Spleen (tissue), 11 donors: Measurements from ENCODE around the gene SELENOP. TPM values are rescaled to one million over a fixed set of nuclear protein-coding genes. Genes with fewer than 3 reads are reported as not detected.

ENCODE experiments used
- DNase-seq: peaks from one replicate; pipeline ENCODE4 v3.0.0-alpha.2; 2020
- H3K27ac ChIP-seq, 8 donors: fragments of 200-600 bp; sonication (generic) in 7 of 8; 1 replicate in 4 of 8; 2 replicates in 4 of 8; pipeline versions ENCODE4 v1.5.0 to v1.8.0; 2016 to 2021; ENCODE audit warnings: inconsistent platforms in 4 of 8, mild to moderate bottlenecking in 4 of 8, moderate library complexity in 1 of 8
- H3K27me3 ChIP-seq, 7 donors: fragments of 200-600 bp; sonication (generic) in 6 of 7; replicated peaks in 1 of 7; 1 replicate in 4 of 7; 2 replicates in 3 of 7; pipeline versions ENCODE4 v1.5.0 to v1.8.0; 2016 to 2021; ENCODE audit warnings: inconsistent platforms in 3 of 7, mild to moderate bottlenecking in 1 of 7
- H3K36me3 ChIP-seq, 6 donors: fragments of 200-600 bp; sonication (generic) in 5 of 6; 1 replicate in 4 of 6; 2 replicates in 2 of 6; pipeline versions ENCODE4 v1.5.0 to v1.8.0; 2016 to 2021; ENCODE audit warnings: inconsistent platforms in 2 of 6
- H3K4me1 ChIP-seq, 6 donors: fragments of 200-600 bp; sonication (generic) in 5 of 6; 1 replicate in 3 of 6; 2 replicates in 3 of 6; pipeline versions ENCODE4 v1.5.0 to v1.8.0; 2016 to 2021; ENCODE audit warnings: inconsistent platforms in 3 of 6
- H3K4me3 ChIP-seq, 8 donors: fragments of 200-600 bp; sonication (generic) in 7 of 8; 1 replicate in 4 of 8; 2 replicates in 4 of 8; pipeline versions ENCODE4 v1.5.0 to v1.8.0; 2016 to 2021; ENCODE audit warnings: inconsistent platforms in 4 of 8, mild to moderate bottlenecking in 4 of 8, moderate library complexity in 2 of 8
- H3K9me3 ChIP-seq, 8 donors: fragments of 200-600 bp; sonication (generic) in 7 of 8; 1 replicate in 4 of 8; 2 replicates in 4 of 8; pipeline versions ENCODE4 v1.5.0 to v1.8.0; 2016 to 2021; ENCODE audit warnings: inconsistent platforms in 4 of 8
- CTCF ChIP-seq, 11 experiments: fragments of 200-600 bp in 7 of 11; fragments of 450-650 bp in 4 of 11; sonication (generic) in 4 of 11; IDR thresholded peaks in 8 of 11; conservative IDR thresholded peaks in 3 of 11; 1 replicate in 7 of 11; 2 replicates in 4 of 11; pipeline versions ENCODE4 v1.4.0 to v1.8.0; 2016 to 2021; ENCODE audit warnings: antibody characterized with exemption in 11 of 11, inconsistent platforms in 4 of 11, mild to moderate bottlenecking in 1 of 11
- POLR2A ChIP-seq, 3 donors: fragments of 450-650 bp; IDR thresholded peaks; one replicate each; pipeline ENCODE4 v1.5.1; 2017; ENCODE audit warnings: antibody characterized with exemption in 3 of 3, mild to moderate bottlenecking in 1 of 3
- POLR2AphosphoS5 ChIP-seq, 3 donors: sonication (generic); formaldehyde crosslinking; IDR thresholded peaks; one replicate each; pipeline ENCODE4 v1.5.1; 2017; ENCODE audit warnings: antibody characterized with exemption in 3 of 3
- WGBS, 5 donors: extraction: QIAGEN DNeasy Blood & Tissue Kit in 3 of 5; methylation state at CpG; one replicate each; pipeline versions ENCODE4 v1.1.5 to v1.1.7; 2013 to 2018; 5-methylcytosine and 5-hydroxymethylcytosine counted together
- intact Hi-C: fragments of 100-400 bp; cut with DNase I; formaldehyde crosslinking; loops from one replicate; pipeline ENCODE4 v1.15.0; 2023; ENCODE audit warnings: low total_unique reads
- polyA plus RNA-seq, 3 donors: library from polyadenylated mRNA; stranded (reverse); fragments of 200-250 nt; gene quantifications; one replicate each; pipeline ENCODE4 v1.2.1, GENCODE V29; 2013
- total RNA-seq, 7 donors: library from RNA; depleted of rRNA in 3 of 7; stranded (reverse); fragments of >200 nt in 3 of 7; fragmentation: NEBNext Ultra II Directional in 4 of 7; extraction: Animal tissue kit (Norgen Biotek cat#: 25700) in 4 of 7; gene quantifications; one replicate each; pipeline versions ENCODE4 v1.1.0 to v1.2.1, GENCODE V29; 2016 to 2021
- donor health status: healthy with polysubstance abuse.
- donor health status: DM: no; HTN: no; CAD: no; lungs with moderate emphysema.
- donor health status: DM: no; HTN: no; CAD: no.
- donor health status: Bipolar disorder and iron deficiency.
- donor health status: healthy.
- donor health status: DM: no; HTN: no; CAD: no.
- donor health status: DM: yes; HTN: yes; CAD: no.

SELENOP gene
- total and polyA plus RNA-seq, 10 donors = 98.7 to 2,596 (median 950) TPM

- H3K36me3 ChIP-seq = peaks cover 0 to 67% (median 22%) of the 10 kb centered on the region in 6 donors
- no peak overlapping the region for H3K4me3 ChIP-seq
- DNase-seq = no peak
- TF ChIP-seq CTCF (IDR thresholded peaks at IDR 0.05 in 8 of 11, conservative IDR thresholded peaks at IDR 0.05 in 3 of 11) (no peak), POLR2A (IDR thresholded peaks at IDR 0.05) (no peak), POLR2AphosphoS5 (IDR thresholded peaks at IDR 0.05) (peak in 1 of 3 donors; percentile 78)
- H3K4me1 ChIP-seq = peaks cover 0 to under 1% (median 0%) of the 10 kb centered on the region in 6 donors
- WGBS, 5 donors = 85 to 90% (median 90%) methylated on average over 8 of the region's 8 CpGs
- intact Hi-C loops = no loop called here
- no peaks in the 10 kb centered on the region for H3K27me3 ChIP-seq
- peaks cover 0 to 11% (median 0%) of the 10 kb centered on the region in 8 donors for H3K9me3 ChIP-seq
- no peak overlapping the region for H3K27ac ChIP-seq
Observed at GRCh38 chr5:42800748-42801330, 10.9 kb downstream of the SELENOP start.

DNA sequence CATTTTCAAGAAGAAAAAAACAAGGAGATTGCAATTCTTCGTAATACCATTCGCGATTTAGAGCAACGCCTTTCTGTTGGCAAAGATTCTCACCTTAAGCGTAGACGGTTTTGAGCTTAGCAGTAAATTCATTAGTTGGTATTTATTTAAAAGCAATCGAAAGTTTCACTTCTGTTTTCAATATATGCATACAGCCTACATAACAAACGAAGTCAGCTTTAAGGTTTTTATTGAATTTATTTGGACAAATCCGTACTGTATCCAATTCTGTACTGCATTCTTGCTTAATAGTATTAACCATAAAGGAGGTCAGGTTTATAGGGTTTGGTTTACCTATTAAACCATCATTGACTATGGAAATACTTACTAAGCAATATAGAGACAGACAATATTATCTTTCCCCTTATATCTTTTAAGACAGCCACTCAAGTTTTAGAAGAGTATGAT is 12.0 kb downstream of the SELENOP start:
- H3K27me3 ChIP-seq = no peaks in the 10 kb centered on the region
- peaks cover 0 to 11% (median under 1%) of the 10 kb centered on the region in 8 donors for H3K9me3 ChIP-seq
- intact Hi-C loops = no loop called here
- H3K4me3 ChIP-seq = no peak overlapping the region
- 82 to 94% (median 91%) methylated on average over 9 of the region's 9 CpGs for WGBS, 5 donors
- no peak for DNase-seq
- TF ChIP-seq POLR2AphosphoS5 (IDR thresholded peaks at IDR 0.05) (peak in 1 of 3 donors; percentile 19), CTCF (IDR thresholded peaks at IDR 0.05 in 8 of 11, conservative IDR thresholded peaks at IDR 0.05 in 3 of 11) (no peak)
- no peaks in the 10 kb centered on the region for H3K4me1 ChIP-seq
- peaks cover 0 to 56% (median 17%) of the 10 kb centered on the region in 6 donors for H3K36me3 ChIP-seq
- H3K27ac ChIP-seq = no peak overlapping the region

GRCh38 chr5:42799241-42799608 is 12.5 kb downstream of the SELENOP start:
- Histone ChIP-seq H3K27me3 (no peaks in the 10 kb centered on the region), H3K27ac (no peak overlapping the region), H3K4me3 (no peak overlapping the region), H3K36me3 (peaks cover 0 to 51% (median 15%) of the 10 kb centered on the region in 6 donors), H3K4me1 (no peaks in the 10 kb centered on the region), H3K9me3 (peaks cover 0 to 13% (median 3%) of the 10 kb centered on the region in 8 donors)
- intact Hi-C loops = no loop called here
- DNase-seq = no peak
- TF ChIP-seq POLR2A (IDR thresholded peaks at IDR 0.05) = no peak
- no peak for TF ChIP-seq POLR2AphosphoS5 (IDR thresholded peaks at IDR 0.05)
- TF ChIP-seq CTCF (IDR thresholded peaks at IDR 0.05 in 8 of 11, conservative IDR thresholded peaks at IDR 0.05 in 3 of 11) = no peak

- no peak for DNase-seq
- peaks cover 0 to 46% (median 9%) of the 10 kb centered on the region in 6 donors for H3K36me3 ChIP-seq
- no peak overlapping the region for H3K27ac ChIP-seq
- intact Hi-C loops = no loop called here
- no peaks in the 10 kb centered on the region for H3K4me1 ChIP-seq
- no peaks in the 10 kb centered on the region for H3K27me3 ChIP-seq
- TF ChIP-seq CTCF (IDR thresholded peaks at IDR 0.05 in 8 of 11, conservative IDR thresholded peaks at IDR 0.05 in 3 of 11) = no peak
- peak in 1 of 3 donors; percentile 61 for TF ChIP-seq POLR2AphosphoS5 (IDR thresholded peaks at IDR 0.05)
- WGBS, 5 donors = 87 to 95% (median 93%) methylated on average over 6 of the region's 6 CpGs
- no peak overlapping the region for H3K4me3 ChIP-seq
- H3K9me3 ChIP-seq = peaks cover 0 to 19% (median 3%) of the 10 kb centered on the region in 8 donors
Observed at GRCh38 chr5:42798284-42799240, 13.1 kb downstream of the SELENOP start.
